ENCODE data around the gene SGSH. TPM values are rescaled to one million over a fixed set of nuclear protein-coding genes. Genes with fewer than 3 reads are reported as not detected.
"Not testable (repeated sequence)": the region's sequence is repeated elsewhere in the genome, so short reads cannot be mapped to it uniquely, and the experiment has no call there.

The SGSH gene
- total RNA-seq, 1 experiment from 2014 or later, result 42.8 TPM

DNA sequence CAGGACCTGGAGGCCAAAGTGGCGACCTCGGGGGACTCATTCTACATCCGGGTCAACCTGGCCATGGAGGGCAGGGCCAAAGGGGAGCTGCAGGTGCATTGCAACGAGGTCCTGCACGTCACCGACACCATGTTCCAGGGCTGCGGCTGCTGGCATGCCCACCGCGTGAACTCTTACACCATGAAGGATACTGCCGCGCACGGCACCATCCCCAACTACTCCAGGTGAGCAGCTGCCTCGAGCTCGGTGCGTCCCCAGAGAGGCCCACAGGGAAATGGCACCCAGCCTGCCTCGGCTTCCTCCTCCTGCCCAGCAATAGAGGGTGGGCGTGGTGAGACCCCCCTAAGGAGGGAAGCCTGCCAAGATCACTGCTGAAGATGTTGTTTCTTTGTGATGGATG is 17.9 kb downstream of the SGSH start:
- H3K27me3 ChIP-seq (replicated peaks; ENCODE audit: control insufficient read depth, insufficient read depth, low read length), result no peaks in the 10 kb centered on the region
- no peaks in the 10 kb centered on the region for H3K9me3 Mint-ChIP-seq (ENCODE audit: unreplicated experiment)
- H3K4me3 Mint-ChIP-seq (ENCODE audit: unreplicated experiment), result no peak overlapping the region
- H3K36me3 ChIP-seq (ENCODE audit: control insufficient read depth, insufficient read depth, low read length), result no peaks in the 10 kb centered on the region
- no peak overlapping the region for H3K4me3 ChIP-seq (ENCODE audit: low read depth, low read length)
- no peaks in the 10 kb centered on the region for H3K27me3 Mint-ChIP-seq (ENCODE audit: insufficient read depth, unreplicated experiment)
- H3K9me3 ChIP-seq, result no peaks in the 10 kb centered on the region
- peaks cover 15% of the 10 kb centered on the region for H3K36me3 Mint-ChIP-seq (ENCODE audit: insufficient read depth, unreplicated experiment)
- H3K4me1 ChIP-seq, result no peaks in the 10 kb centered on the region
- intact Hi-C loops (cut with micrococcal nuclease; ENCODE audit: unreplicated experiment), result no loop called here
- H3K27ac Mint-ChIP-seq (ENCODE audit: unreplicated experiment), result no peak overlapping the region
- no peak for DNase-seq
- no peaks in the 10 kb centered on the region for H3K4me1 Mint-ChIP-seq (ENCODE audit: low read depth, unreplicated experiment)
- TF ChIP-seq, protein P1, sequence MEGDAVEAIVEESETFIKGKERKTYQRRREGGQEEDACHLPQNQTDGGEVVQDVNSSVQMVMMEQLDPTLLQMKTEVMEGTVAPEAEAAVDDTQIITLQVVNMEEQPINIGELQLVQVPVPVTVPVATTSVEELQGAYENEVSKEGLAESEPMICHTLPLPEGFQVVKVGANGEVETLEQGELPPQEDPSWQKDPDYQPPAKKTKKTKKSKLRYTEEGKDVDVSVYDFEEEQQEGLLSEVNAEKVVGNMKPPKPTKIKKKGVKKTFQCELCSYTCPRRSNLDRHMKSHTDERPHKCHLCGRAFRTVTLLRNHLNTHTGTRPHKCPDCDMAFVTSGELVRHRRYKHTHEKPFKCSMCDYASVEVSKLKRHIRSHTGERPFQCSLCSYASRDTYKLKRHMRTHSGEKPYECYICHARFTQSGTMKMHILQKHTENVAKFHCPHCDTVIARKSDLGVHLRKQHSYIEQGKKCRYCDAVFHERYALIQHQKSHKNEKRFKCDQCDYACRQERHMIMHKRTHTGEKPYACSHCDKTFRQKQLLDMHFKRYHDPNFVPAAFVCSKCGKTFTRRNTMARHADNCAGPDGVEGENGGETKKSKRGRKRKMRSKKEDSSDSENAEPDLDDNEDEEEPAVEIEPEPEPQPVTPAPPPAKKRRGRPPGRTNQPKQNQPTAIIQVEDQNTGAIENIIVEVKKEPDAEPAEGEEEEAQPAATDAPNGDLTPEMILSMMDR (IDR thresholded peaks at IDR 0.05; ENCODE audit: insufficient read depth in 1 of 2, low read depth in 1 of 2, low read length in 1 of 2, severe bottlenecking in 1 of 2, unreplicated experiment in 1 of 2), result no peak
- BruUV-seq (replicated peaks), result no TSS peak
- POLR2A ChIA-PET, result no interaction called here
- CTCF ChIA-PET, result no interaction called here

DNA sequence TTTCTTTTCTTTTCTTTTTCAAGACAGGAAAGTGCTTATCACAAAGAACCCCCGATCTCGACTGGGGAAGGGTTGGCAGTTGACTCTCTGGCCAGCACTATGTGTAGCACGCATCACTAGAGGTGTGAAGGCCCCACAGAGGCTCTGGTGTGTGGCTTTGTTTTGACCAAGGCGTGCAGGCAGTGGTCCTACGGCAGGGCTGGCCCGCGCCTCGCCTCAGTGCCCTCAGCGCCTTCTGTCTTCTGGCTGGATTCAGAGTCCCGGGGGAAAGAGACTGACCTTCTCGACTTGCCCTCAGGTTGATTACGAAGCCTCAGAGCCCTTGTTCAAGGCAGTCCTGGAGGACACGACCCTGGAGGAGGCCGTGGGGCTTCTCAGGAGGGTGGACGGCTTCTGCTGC is 18.7 kb downstream of the SGSH start:
- H3K4me3 Mint-ChIP-seq (ENCODE audit: unreplicated experiment), result no peak overlapping the region
- TF ChIP-seq, protein P1 (IDR thresholded peaks at IDR 0.05; ENCODE audit: insufficient read depth in 1 of 2, low read depth in 1 of 2, low read length in 1 of 2, severe bottlenecking in 1 of 2, unreplicated experiment in 1 of 2), result no peak
- ChIA-PET CTCF (no interaction called here), POLR2A (no interaction called here)
- no peaks in the 10 kb centered on the region for H3K4me1 Mint-ChIP-seq (ENCODE audit: low read depth, unreplicated experiment)
- H3K9me3 Mint-ChIP-seq (ENCODE audit: unreplicated experiment), result no peaks in the 10 kb centered on the region
- no peak overlapping the region for H3K27ac Mint-ChIP-seq (ENCODE audit: unreplicated experiment)
- Histone ChIP-seq H3K9me3 (no peaks in the 10 kb centered on the region), H3K4me3 (ENCODE audit: low read depth, low read length) (no peak overlapping the region), H3K27me3 (replicated peaks; ENCODE audit: control insufficient read depth, insufficient read depth, low read length) (no peaks in the 10 kb centered on the region), H3K4me1 (no peaks in the 10 kb centered on the region), H3K36me3 (ENCODE audit: control insufficient read depth, insufficient read depth, low read length) (no peaks in the 10 kb centered on the region)
- intact Hi-C loops (cut with micrococcal nuclease; ENCODE audit: unreplicated experiment), result no loop called here
- no peak for DNase-seq
- no TSS peak for BruUV-seq (replicated peaks)
- no peaks in the 10 kb centered on the region for H3K27me3 Mint-ChIP-seq (ENCODE audit: insufficient read depth, unreplicated experiment)
- peaks cover 12% of the 10 kb centered on the region for H3K36me3 Mint-ChIP-seq (ENCODE audit: insufficient read depth, unreplicated experiment)

DNA sequence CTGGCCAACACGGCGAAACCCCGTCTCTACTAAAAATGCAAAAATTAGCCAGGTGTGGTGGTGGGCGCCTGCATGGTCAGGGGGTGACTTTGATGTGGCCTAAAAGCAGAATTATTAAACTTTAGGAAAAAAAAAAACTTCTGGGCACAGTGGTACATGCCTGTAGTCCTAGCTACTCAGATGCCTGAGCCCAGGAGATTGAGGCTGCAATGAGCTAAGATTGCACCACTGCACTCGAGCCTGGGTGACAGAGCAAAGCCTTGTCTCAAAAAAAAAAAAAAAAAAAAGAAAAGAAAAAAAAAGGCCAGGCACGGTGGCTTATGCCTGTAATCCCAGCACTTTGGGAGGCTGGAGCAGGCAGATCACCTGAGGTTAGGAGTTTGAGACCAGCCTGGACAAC is 20.8 kb downstream of the SGSH start:
- H3K27ac Mint-ChIP-seq (ENCODE audit: unreplicated experiment); H3K4me3 Mint-ChIP-seq (ENCODE audit: unreplicated experiment); H3K4me1 Mint-ChIP-seq (ENCODE audit: low read depth, unreplicated experiment); H3K9me3 ChIP-seq; DNase-seq; H3K27me3 Mint-ChIP-seq (ENCODE audit: insufficient read depth, unreplicated experiment); H3K9me3 Mint-ChIP-seq (ENCODE audit: unreplicated experiment); H3K27me3 ChIP-seq (replicated peaks; ENCODE audit: control insufficient read depth, insufficient read depth, low read length); H3K4me3 ChIP-seq (ENCODE audit: low read depth, low read length); H3K4me1 ChIP-seq; BruUV-seq (replicated peaks); H3K36me3 ChIP-seq (ENCODE audit: control insufficient read depth, insufficient read depth, low read length): not testable (repeated sequence)
- CTCF ChIA-PET, result interaction anchor here (0.7 kb wide), 2 partner anchors 11 to 15 kb away, joined by 4 read pairs; no protein-coding TSS in a partner anchor
- POLR2A ChIA-PET, result interaction anchor here (0.6 kb wide), 1 partner anchor 15 kb away, joined by 8 read pairs; no protein-coding TSS in a partner anchor
- H3K36me3 Mint-ChIP-seq (ENCODE audit: insufficient read depth, unreplicated experiment), result peaks cover 12% of the 10 kb centered on the region
- intact Hi-C loops (cut with micrococcal nuclease; ENCODE audit: unreplicated experiment), result loop anchor here (5.0 kb wide), 1 partner anchor 163 kb away; no protein-coding TSS in a partner anchor

DNA sequence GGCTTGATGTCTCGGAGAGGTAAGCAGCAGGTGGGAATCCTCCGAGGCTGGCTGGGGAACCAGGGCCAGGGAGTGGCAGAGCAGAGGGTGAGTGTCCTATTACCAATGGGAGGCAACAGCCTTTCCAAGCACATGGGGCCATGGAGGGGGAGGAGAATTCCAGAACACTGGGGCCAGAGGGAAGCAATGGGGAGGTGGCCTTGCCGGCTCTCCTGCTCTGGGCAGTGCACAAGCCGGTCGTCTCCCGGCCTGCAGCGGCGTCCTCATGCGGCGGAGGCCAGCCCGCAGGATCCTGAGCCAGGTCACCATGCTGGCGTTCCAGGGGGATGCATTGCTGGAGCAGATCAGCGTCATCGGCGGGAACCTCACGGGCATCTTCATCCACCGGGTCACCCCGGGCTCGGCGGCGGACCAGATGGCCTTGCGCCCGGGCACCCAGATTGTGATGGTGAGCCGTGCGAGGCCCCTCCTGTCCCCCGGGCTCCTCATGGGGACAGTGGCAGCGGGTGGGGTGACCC is 21.9 kb downstream of the SGSH start:
- no peak overlapping the region for H3K4me3 ChIP-seq (ENCODE audit: low read depth, low read length)
- no peaks in the 10 kb centered on the region for H3K4me1 Mint-ChIP-seq (ENCODE audit: low read depth, unreplicated experiment)
- H3K36me3 Mint-ChIP-seq (ENCODE audit: insufficient read depth, unreplicated experiment), result peaks cover 6% of the 10 kb centered on the region
- H3K4me1 ChIP-seq, result no peaks in the 10 kb centered on the region
- no peak overlapping the region for H3K4me3 Mint-ChIP-seq (ENCODE audit: unreplicated experiment)
- ChIA-PET POLR2A (no interaction called here), CTCF (no interaction called here)
- TF ChIP-seq, protein P1 (IDR thresholded peaks at IDR 0.05; ENCODE audit: insufficient read depth in 1 of 2, low read depth in 1 of 2, low read length in 1 of 2, severe bottlenecking in 1 of 2, unreplicated experiment in 1 of 2), result no peak
- intact Hi-C loops (cut with micrococcal nuclease; ENCODE audit: unreplicated experiment), result loop anchor here (5.0 kb wide), 1 partner anchor 164 kb away; no protein-coding TSS in a partner anchor
- no peaks in the 10 kb centered on the region for H3K9me3 Mint-ChIP-seq (ENCODE audit: unreplicated experiment)
- H3K27me3 ChIP-seq (replicated peaks; ENCODE audit: control insufficient read depth, insufficient read depth, low read length), result no peaks in the 10 kb centered on the region
- no peaks in the 10 kb centered on the region for H3K27me3 Mint-ChIP-seq (ENCODE audit: insufficient read depth, unreplicated experiment)
- BruUV-seq (replicated peaks), result no TSS peak
- no peaks in the 10 kb centered on the region for H3K9me3 ChIP-seq
- H3K27ac Mint-ChIP-seq (ENCODE audit: unreplicated experiment), result no peak overlapping the region
- no peak for DNase-seq
- H3K36me3 ChIP-seq (ENCODE audit: control insufficient read depth, insufficient read depth, low read length), result no peaks in the 10 kb centered on the region

All from Caco-2 (cell line).